GM12875 (cell line): ENCODE results near the gene RPS6KB2.
"Not testable (repeated sequence)": the region's sequence is repeated elsewhere in the genome, so short reads cannot be mapped to it uniquely, and the experiment has no call there.

Experiments
- H3K4me3 ChIP-seq: one replicate; pipeline ENCODE4 v1.5.1; 2011; ENCODE audit warnings: low read depth, low read length, control low read depth
- TF ChIP-seq, protein P1 (sequence below): IDR thresholded peaks from 2 replicates; pipeline ENCODE4 v1.5.1; 2011; ENCODE audit warnings: low read depth, mild to moderate bottlenecking, control low read depth, inconsistent platforms, low read length, moderate library complexity, borderline replicate concordance; ENCODE audit not compliant: insufficient read depth

RPS6KB2 gene

DNA sequence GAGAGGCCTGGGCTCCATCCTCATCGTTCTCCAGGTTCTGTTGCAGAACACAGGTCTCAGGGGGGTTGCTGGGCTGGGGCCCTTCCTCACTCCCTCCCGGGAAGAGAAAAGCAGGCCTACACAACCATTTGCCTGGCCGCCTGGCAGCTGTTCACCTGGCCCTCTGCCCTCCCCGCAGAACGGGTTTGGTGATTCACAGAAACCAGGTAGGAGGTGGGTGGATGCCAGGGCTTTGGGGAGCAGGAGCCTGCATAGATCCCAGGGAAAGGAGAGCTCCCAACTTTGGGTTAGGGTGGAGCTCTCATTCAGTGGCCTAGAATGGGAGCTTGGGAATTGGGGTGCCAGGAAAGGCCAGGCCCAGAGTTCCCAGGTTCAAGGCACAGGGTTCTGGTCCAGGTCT lies 39.8 kb downstream of the RPS6KB2 start:
- H3K4me3 ChIP-seq, result peak overlapping the region; percentile 88
- TF ChIP-seq, protein P1, sequence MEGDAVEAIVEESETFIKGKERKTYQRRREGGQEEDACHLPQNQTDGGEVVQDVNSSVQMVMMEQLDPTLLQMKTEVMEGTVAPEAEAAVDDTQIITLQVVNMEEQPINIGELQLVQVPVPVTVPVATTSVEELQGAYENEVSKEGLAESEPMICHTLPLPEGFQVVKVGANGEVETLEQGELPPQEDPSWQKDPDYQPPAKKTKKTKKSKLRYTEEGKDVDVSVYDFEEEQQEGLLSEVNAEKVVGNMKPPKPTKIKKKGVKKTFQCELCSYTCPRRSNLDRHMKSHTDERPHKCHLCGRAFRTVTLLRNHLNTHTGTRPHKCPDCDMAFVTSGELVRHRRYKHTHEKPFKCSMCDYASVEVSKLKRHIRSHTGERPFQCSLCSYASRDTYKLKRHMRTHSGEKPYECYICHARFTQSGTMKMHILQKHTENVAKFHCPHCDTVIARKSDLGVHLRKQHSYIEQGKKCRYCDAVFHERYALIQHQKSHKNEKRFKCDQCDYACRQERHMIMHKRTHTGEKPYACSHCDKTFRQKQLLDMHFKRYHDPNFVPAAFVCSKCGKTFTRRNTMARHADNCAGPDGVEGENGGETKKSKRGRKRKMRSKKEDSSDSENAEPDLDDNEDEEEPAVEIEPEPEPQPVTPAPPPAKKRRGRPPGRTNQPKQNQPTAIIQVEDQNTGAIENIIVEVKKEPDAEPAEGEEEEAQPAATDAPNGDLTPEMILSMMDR, result no peak

- TF ChIP-seq, protein P1, result no peak
- peak overlapping the region; percentile 88 for H3K4me3 ChIP-seq
Measured at GRCh38 chr11:67468456-67468758, 40.1 kb downstream of the RPS6KB2 start.

DNA sequence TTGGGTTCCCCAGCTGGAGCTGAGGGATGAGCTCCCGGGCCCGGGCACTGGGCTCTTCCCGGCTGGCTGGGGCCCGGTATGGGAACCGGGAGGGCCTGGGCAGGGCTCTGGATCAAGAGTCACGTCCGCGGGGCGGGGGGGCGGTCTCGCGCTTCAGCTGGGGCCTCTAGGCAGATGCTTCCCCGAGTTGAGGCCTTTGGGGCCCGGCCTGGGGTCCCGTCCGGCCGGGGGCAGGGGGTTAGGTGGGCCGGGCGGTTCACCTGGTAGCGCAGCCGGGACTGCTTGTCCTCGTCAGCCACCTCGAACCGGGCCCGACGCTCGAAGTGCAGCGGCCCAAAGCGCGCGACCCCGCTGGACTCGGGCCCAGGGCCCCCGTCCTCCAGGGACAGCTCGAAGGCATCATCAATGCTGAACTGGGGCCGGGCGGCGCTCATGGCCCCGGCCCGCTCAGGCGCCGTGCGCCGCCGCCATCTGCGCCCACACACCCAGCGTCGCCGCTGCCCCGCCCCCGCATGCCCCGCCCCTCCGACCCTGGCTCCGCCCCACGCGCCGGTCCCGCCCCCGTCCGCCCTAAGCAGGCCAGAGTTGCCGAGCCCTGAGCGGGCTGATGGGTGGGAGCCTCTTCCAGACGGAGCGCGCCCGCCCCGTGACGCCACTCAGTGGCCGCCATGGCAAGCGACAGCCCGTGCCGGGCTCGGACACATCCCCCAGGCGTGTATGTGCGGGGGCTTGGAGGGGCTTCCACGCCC lies 40.6 kb downstream of the RPS6KB2 start, which contains the start of gene TMEM134:
Gene TMEM134, minus strand, starts transcription at position 493 of the 749 bp plus-strand sequence. Its CDS starts 59 bp downstream, at position 434.
- H3K4me3 ChIP-seq, result peak within 1 kb of the TSS; percentile 88
- TF ChIP-seq, protein P1, result peak; percentile 66

GRCh38 chr11:67469508-67469811 lies 41.2 kb downstream of the RPS6KB2 start:
- H3K4me3 ChIP-seq, result peak overlapping the region; percentile 62
- TF ChIP-seq, protein P1, result no peak

DNA sequence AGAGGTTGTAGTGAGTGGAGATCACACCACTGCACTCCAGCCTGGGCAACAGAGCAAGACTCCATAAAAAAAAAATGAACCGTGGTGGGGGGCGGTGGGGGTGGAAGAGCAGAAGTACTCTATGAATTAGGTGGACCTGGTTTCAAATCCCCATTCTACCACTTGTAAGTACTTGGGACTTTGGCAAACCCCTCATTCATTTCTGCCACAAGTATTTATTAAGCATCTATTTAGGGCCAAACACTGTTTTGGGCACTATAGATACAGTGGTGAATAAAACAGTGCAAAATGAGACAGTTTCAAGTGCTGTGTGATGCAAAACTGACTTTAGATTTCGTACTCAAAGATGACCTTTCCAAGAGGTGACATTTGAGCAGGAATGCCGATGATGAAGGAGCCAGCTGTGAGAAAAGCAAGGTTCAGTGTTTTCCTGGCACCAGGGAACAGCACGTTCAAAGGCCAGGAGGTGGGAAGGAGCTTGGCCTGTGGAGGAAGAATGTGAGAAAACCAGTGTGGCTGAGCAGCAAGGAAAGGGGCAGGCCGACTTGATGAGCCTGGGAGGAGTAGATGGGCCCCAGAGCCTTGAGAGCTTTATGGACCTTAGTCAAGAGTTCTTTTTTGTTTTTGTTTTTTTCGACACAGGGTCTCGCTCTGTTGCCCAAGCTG lies 42.2 kb downstream of the RPS6KB2 start:
- no peak overlapping the region for H3K4me3 ChIP-seq
- TF ChIP-seq, protein P1, result no peak

DNA sequence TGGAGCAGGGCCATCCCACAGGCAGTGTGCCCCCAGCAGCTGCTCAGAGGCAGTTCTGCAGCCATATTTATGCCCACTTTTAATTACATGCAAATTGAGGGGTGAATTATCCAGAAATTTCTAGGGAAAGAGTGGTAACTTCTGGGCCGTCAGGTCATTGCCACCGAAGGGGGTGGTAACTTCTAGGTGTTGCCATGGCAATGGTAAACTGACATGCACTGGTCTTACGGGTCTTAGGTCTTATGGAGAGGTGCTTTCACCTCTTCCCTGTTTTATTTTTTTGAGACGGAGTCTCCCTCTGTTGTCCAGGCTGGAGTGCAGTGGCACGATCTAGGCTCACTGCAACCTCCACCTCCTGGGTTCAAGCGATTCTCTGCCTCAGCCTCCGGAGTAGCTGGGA lies 44.6 kb downstream of the RPS6KB2 start:
- no peak overlapping the region for H3K4me3 ChIP-seq
- TF ChIP-seq, protein P1, result no peak

GRCh38 chr11:67476692-67477091 lies 48.4 kb downstream of the RPS6KB2 start:
- not testable (repeated sequence) for H3K4me3 ChIP-seq

- not testable (repeated sequence) for H3K4me3 ChIP-seq
Measured at GRCh38 chr11:67477344-67478050, 49.2 kb downstream of the RPS6KB2 start.
